LNCAP (cell line): ENCODE results near the gene CACNA2D4.

Source experiments
- CTCF ChIP-seq: fragments of 450-650 bp; IDR thresholded peaks from 2 replicates; pipeline ENCODE4 v1.5.1; 2017; ENCODE audit warnings: mild to moderate bottlenecking

The CACNA2D4 gene

GRCh38 chr12:1919763-1920162, 1.3 kb upstream of the CACNA2D4 start:
- no peak for TF ChIP-seq CTCF

GRCh38 chr12:1919284-1919683, 832 bp upstream of the CACNA2D4 start:
- no peak for TF ChIP-seq CTCF

GRCh38 chr12:1918884-1919236, 408 bp upstream of the CACNA2D4 start:
- no peak for TF ChIP-seq CTCF

- TF ChIP-seq CTCF, result no peak
Observed at GRCh38 chr12:1917172-1918070, 1.0 kb downstream of the CACNA2D4 start.

- TF ChIP-seq CTCF, result no peak
Observed at GRCh38 chr12:1916371-1917171, 1.9 kb downstream of the CACNA2D4 start.

- no peak for TF ChIP-seq CTCF
Observed at GRCh38 chr12:1915082-1915968, 3.1 kb downstream of the CACNA2D4 start.
